AG04450 (cell line): ENCODE results near the gene KLHDC8A. TPM values are rescaled to one million over a fixed set of nuclear protein-coding genes. Genes with fewer than 3 reads are reported as not detected.

Source experiments
- CTCF ChIA-PET: fragments of 300-600, 350-600 bp; formaldehyde crosslinking; extraction: SDS; loops from one replicate; lab custom pipeline; 2022; ENCODE audit warnings: antibody characterized with exemption, inconsistent platforms; lab: Charles Lee
- POLR2A ChIA-PET: fragments of 350-600 bp; formaldehyde crosslinking; extraction: SDS; loops from one replicate; lab custom pipeline; 2021; ENCODE audit warnings: antibody characterized with exemption, inconsistent platforms; lab: Yijun Ruan, JAX
- DNase-seq: peaks from one replicate; pipeline ENCODE4 v3.0.0-alpha.2; 2011; ENCODE audit warnings: low read depth, low spot score
- H3K27ac ChIP-seq: one replicate; pipeline ENCODE4 v1.5.1; 2012; ENCODE audit warnings: low read depth, low read length, control low read depth
- H3K27me3 ChIP-seq: one replicate; pipeline ENCODE4 v1.6.0; 2012; ENCODE audit warnings: low read length; ENCODE audit not compliant: control insufficient read depth, insufficient read depth
- H3K4me3 ChIP-seq: 2 replicates; pipeline ENCODE4 v1.5.1; 2011; ENCODE audit warnings: mild to moderate bottlenecking, low read depth, low read length, control low read depth
- H3K9me3 ChIP-seq: 2 replicates; pipeline ENCODE4 v1.5.1; 2012; ENCODE audit warnings: low read length; ENCODE audit not compliant: control insufficient read depth, insufficient read depth
- CTCF ChIP-seq: IDR thresholded peaks from 2 replicates; pipeline ENCODE4 v1.5.1; 2011; ENCODE audit warnings: low read depth, low read length, control low read depth, inconsistent platforms
- polyA plus RNA-seq: library from polyadenylated mRNA; depleted of rRNA; stranded (reverse); fragments of >200 nt; gene quantifications from 2 replicates; pipeline ENCODE4 v1.2.3, GENCODE V29; 2011

KLHDC8A gene
- polyA plus RNA-seq, 1 experiment = 0.06 TPM

GRCh38 chr1:205353191-205353590 lies 3.5 kb downstream of the KLHDC8A start:
- DNase-seq = no peak
- no peak for TF ChIP-seq CTCF
- CTCF ChIA-PET = interaction anchor here (0.6 to 8.9 kb wide), 30 partner anchors 9 to 1043 kb away, joined by 3 to 165 read pairs (median 8); no protein-coding TSS in a partner anchor
- Histone ChIP-seq H3K27me3 (peaks cover 15% of the 10 kb centered on the region), H3K27ac (no peak overlapping the region), H3K9me3 (no peaks in the 10 kb centered on the region), H3K4me3 (no peak overlapping the region)
- POLR2A ChIA-PET = no interaction called here

GRCh38 chr1:205351984-205352713 lies 4.6 kb downstream of the KLHDC8A start:
- DNase-seq = no peak
- Histone ChIP-seq H3K27ac (no peak overlapping the region), H3K9me3 (no peaks in the 10 kb centered on the region), H3K4me3 (no peak overlapping the region), H3K27me3 (peaks cover 24% of the 10 kb centered on the region)
- ChIA-PET CTCF (interaction anchor here (3.2 to 8.9 kb wide), 3 partner anchors 15 to 134 kb away, joined by 43 to 165 read pairs (median 54); no protein-coding TSS in a partner anchor), POLR2A (no interaction called here)
- TF ChIP-seq CTCF = no peak

GRCh38 chr1:205350691-205351141 lies 6.0 kb downstream of the KLHDC8A start:
- Histone ChIP-seq H3K4me3 (no peak overlapping the region), H3K9me3 (no peaks in the 10 kb centered on the region), H3K27ac (no peak overlapping the region), H3K27me3 (peaks cover 34% of the 10 kb centered on the region)
- ChIA-PET POLR2A (no interaction called here), CTCF (interaction anchor here (0.5 to 3.1 kb wide), 4 partner anchors 15 to 136 kb away, joined by 3 to 20 read pairs (median 9); no protein-coding TSS in a partner anchor)
- no peak for TF ChIP-seq CTCF
- DNase-seq = no peak

- no peak for DNase-seq
- Histone ChIP-seq H3K9me3 (no peaks in the 10 kb centered on the region), H3K4me3 (no peak overlapping the region), H3K27me3 (peaks cover 40% of the 10 kb centered on the region), H3K27ac (no peak overlapping the region)
- POLR2A ChIA-PET = no interaction called here
- CTCF ChIA-PET = interaction anchor here (1.4 to 3.1 kb wide), 3 partner anchors 15 to 137 kb away, joined by 5 to 20 read pairs (median 15); no protein-coding TSS in a partner anchor
- no peak for TF ChIP-seq CTCF
Observed at GRCh38 chr1:205350124-205350523, 6.6 kb downstream of the KLHDC8A start.
